Measurements from ENCODE around the gene NTM.

NTM gene

GRCh38 chr11:132078264-132079076 lies 708.1 kb downstream of the NTM start:
- no peak for ATAC-seq (replicated peaks; ENCODE audit: extremely low read depth, poor library complexity, severe bottlenecking)
- H3K9me3 Mint-ChIP-seq: no peaks in the 10 kb centered on the region
- no peaks in the 10 kb centered on the region for H3K36me3 Mint-ChIP-seq (ENCODE audit: insufficient read depth)
- H3K27me3 Mint-ChIP-seq: no peaks in the 10 kb centered on the region
- no peak overlapping the region for H3K27ac Mint-ChIP-seq (ENCODE audit: low read depth)
- H3K4me1 Mint-ChIP-seq: no peaks in the 10 kb centered on the region
- DNase-seq (ENCODE audit: low spot score in 2 of 2): no peak
- no peak overlapping the region for H3K4me3 Mint-ChIP-seq

DNA sequence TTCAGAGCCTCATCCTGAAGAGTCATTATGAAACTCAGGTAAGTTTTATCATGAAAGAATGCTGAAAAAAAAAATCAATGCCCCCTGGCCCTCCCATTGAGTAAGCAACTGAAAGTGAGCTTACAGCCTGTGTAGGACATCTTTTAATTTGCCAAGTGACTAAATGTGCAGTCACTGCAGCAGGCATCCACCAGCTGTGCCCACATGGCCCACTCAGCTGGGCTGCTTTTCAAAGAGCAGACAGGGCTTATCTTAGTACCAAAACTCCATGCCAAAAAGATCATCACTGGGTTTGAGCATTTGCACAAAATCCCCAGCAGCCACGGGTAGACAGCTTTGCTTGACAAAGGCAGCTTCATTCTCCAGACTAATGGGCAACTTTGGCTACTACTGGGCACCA lies 709.7 kb downstream of the NTM start:
- ATAC-seq (replicated peaks; ENCODE audit: extremely low read depth, poor library complexity, severe bottlenecking): no peak
- Mint-ChIP-seq H3K36me3 (ENCODE audit: insufficient read depth) (no peaks in the 10 kb centered on the region), H3K4me3 (no peak overlapping the region), H3K9me3 (no peaks in the 10 kb centered on the region), H3K27me3 (no peaks in the 10 kb centered on the region), H3K27ac (ENCODE audit: low read depth) (no peak overlapping the region), H3K4me1 (no peaks in the 10 kb centered on the region)
- DNase-seq (ENCODE audit: low spot score in 2 of 2): no peak

- Mint-ChIP-seq H3K36me3 (ENCODE audit: insufficient read depth) (no peaks in the 10 kb centered on the region), H3K27ac (ENCODE audit: low read depth) (no peak overlapping the region), H3K4me3 (no peak overlapping the region), H3K4me1 (no peaks in the 10 kb centered on the region), H3K27me3 (no peaks in the 10 kb centered on the region), H3K9me3 (peaks cover 5% of the 10 kb centered on the region)
- ATAC-seq (replicated peaks; ENCODE audit: extremely low read depth, poor library complexity, severe bottlenecking) (no peak), DNase-seq (ENCODE audit: low spot score in 2 of 2) (no peak)
Observed at GRCh38 chr11:132082566-132082965, 712.2 kb downstream of the NTM start.

- DNase-seq (ENCODE audit: low spot score in 2 of 2): no peak
- Mint-ChIP-seq H3K27ac (ENCODE audit: low read depth) (no peak overlapping the region), H3K4me3 (no peak overlapping the region), H3K36me3 (ENCODE audit: insufficient read depth) (no peaks in the 10 kb centered on the region), H3K27me3 (no peaks in the 10 kb centered on the region), H3K9me3 (peaks cover 9% of the 10 kb centered on the region), H3K4me1 (no peaks in the 10 kb centered on the region)
- ATAC-seq (replicated peaks; ENCODE audit: extremely low read depth, poor library complexity, severe bottlenecking): no peak
Observed at GRCh38 chr11:132084433-132084832, 714.0 kb downstream of the NTM start.

GRCh38 chr11:132087148-132087547 lies 716.7 kb downstream of the NTM start:
- no peaks in the 10 kb centered on the region for H3K36me3 Mint-ChIP-seq (ENCODE audit: insufficient read depth)
- no peaks in the 10 kb centered on the region for H3K4me1 Mint-ChIP-seq
- no peak overlapping the region for H3K4me3 Mint-ChIP-seq
- DNase-seq (ENCODE audit: low spot score in 2 of 2) (no peak), ATAC-seq (replicated peaks; ENCODE audit: extremely low read depth, poor library complexity, severe bottlenecking) (no peak)
- H3K9me3 Mint-ChIP-seq: peaks cover 20% of the 10 kb centered on the region
- no peaks in the 10 kb centered on the region for H3K27me3 Mint-ChIP-seq
- no peak overlapping the region for H3K27ac Mint-ChIP-seq (ENCODE audit: low read depth)

GRCh38 chr11:132088551-132088950 lies 718.1 kb downstream of the NTM start:
- H3K4me1 Mint-ChIP-seq: no peaks in the 10 kb centered on the region
- ATAC-seq (replicated peaks; ENCODE audit: extremely low read depth, poor library complexity, severe bottlenecking) (no peak), DNase-seq (ENCODE audit: low spot score in 2 of 2) (no peak)
- H3K4me3 Mint-ChIP-seq: no peak overlapping the region
- H3K9me3 Mint-ChIP-seq: peaks cover 24% of the 10 kb centered on the region
- H3K27ac Mint-ChIP-seq (ENCODE audit: low read depth): no peak overlapping the region
- no peaks in the 10 kb centered on the region for H3K36me3 Mint-ChIP-seq (ENCODE audit: insufficient read depth)
- H3K27me3 Mint-ChIP-seq: no peaks in the 10 kb centered on the region

DNA sequence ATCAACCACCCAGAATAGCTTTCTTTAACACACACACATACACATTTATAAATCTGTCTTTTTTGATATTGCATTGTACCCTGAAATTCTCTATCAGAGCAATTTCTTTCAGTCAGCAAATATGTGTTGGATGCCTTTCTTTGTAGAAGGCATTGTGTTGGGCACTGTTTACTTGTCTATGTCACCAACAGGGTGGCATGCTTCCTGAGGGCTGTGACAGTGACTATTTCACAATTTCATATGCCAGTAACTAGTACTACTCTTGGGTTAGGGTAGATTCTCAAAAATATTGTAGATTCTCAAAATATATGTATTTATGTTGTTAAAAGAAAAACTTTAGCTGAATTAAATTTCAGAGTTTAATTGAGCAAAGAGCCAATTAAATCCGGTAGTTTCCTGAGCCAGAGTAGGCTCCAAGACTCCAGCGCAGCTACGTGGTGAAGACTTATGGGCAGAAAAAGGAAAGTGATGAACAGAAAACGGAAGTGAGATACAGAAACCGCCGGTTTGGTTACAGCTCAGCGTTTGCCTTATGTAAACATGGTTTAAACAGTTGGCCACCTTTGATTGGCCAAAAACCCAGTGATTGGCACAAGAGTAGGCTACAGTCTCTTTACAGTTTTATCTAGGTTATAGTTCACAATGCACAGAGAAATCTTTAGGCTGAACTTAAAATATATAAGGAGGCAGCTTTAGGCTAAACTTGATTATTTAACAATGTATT lies 723.3 kb downstream of the NTM start:
- ATAC-seq (replicated peaks; ENCODE audit: extremely low read depth, poor library complexity, severe bottlenecking) (no peak), DNase-seq (ENCODE audit: low spot score in 2 of 2) (no peak)
- Mint-ChIP-seq H3K4me1 (no peaks in the 10 kb centered on the region), H3K4me3 (no peak overlapping the region), H3K36me3 (ENCODE audit: insufficient read depth) (no peaks in the 10 kb centered on the region), H3K27ac (ENCODE audit: low read depth) (no peak overlapping the region), H3K9me3 (peaks cover 20% of the 10 kb centered on the region), H3K27me3 (no peaks in the 10 kb centered on the region)

DNA sequence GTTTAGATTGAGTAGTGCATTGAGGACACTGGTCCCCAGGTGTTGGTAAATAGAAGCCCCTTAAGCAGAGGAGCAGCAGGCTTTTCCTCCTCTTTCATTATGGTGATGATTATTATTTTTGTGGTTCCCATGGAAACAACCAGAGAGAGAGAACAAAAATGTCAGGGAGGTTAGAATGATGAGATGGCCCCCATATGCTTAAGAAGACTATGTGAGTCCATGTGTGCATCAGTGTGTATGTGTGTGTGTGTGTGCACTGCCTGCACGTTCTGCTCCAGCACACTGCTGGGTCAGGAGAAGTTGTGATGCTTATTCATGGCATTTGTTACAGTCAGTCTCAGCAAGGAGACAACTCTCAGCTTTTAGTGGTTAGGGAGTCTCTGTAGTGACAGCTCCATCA lies 724.2 kb downstream of the NTM start:
- no peaks in the 10 kb centered on the region for H3K4me1 Mint-ChIP-seq
- H3K36me3 Mint-ChIP-seq (ENCODE audit: insufficient read depth): no peaks in the 10 kb centered on the region
- ATAC-seq (replicated peaks; ENCODE audit: extremely low read depth, poor library complexity, severe bottlenecking) (no peak), DNase-seq (ENCODE audit: low spot score in 2 of 2) (no peak)
- H3K4me3 Mint-ChIP-seq: no peak overlapping the region
- no peaks in the 10 kb centered on the region for H3K27me3 Mint-ChIP-seq
- H3K9me3 Mint-ChIP-seq: peaks cover 20% of the 10 kb centered on the region
- no peak overlapping the region for H3K27ac Mint-ChIP-seq (ENCODE audit: low read depth)

DNA sequence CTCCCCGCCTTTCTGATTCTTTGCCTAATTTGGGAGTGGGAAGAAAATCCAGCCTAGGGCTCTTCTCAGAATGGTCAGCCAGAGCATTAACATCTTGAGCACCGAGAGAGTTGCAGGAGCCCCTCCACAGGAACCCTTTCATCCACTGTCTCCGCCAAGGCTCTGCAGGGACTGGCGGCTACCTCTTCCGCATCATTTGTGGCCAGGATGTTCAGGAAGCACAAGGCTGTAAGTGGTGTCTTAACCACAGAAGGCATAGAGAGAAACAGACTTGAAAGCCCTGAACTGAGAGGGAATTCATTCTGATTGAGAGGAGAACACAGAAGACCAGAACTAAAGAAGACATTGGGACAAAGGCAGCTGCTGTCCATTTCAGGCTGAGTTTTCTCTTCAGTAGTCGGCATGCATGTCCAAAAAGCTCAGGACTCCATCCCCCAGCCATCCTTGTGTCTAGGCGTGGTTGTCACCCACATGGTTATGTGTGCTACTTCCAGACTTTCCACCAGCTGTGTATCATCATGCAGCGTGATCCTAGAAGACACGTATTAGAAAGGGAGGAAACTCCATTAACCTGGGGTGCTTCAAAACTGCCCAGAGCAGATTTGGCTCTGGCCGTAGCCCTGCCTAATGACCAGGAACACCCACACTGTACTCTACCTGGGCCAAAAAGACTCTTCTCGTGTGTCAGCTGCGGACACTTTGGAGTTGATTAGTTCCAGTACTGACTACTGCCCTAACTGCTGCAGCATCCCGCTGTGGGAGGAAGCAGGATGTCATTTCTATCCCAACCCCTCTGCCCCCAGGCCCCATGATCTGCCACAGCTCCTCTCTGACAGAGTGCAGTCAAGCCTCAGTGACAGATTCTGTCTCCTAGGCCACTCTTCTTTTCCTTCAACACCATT lies 725.1 kb downstream of the NTM start:
- Mint-ChIP-seq H3K4me1 (no peaks in the 10 kb centered on the region), H3K27me3 (no peaks in the 10 kb centered on the region), H3K36me3 (ENCODE audit: insufficient read depth) (no peaks in the 10 kb centered on the region), H3K27ac (ENCODE audit: low read depth) (no peak overlapping the region), H3K9me3 (peaks cover 17% of the 10 kb centered on the region), H3K4me3 (no peak overlapping the region)
- ATAC-seq (replicated peaks; ENCODE audit: extremely low read depth, poor library complexity, severe bottlenecking) (no peak), DNase-seq (ENCODE audit: low spot score in 2 of 2) (no peak)

GRCh38 chr11:132096132-132096825 lies 725.9 kb downstream of the NTM start:
- H3K4me3 Mint-ChIP-seq: no peak overlapping the region
- no peak for ATAC-seq (replicated peaks; ENCODE audit: extremely low read depth, poor library complexity, severe bottlenecking)
- no peaks in the 10 kb centered on the region for H3K27me3 Mint-ChIP-seq

DNA sequence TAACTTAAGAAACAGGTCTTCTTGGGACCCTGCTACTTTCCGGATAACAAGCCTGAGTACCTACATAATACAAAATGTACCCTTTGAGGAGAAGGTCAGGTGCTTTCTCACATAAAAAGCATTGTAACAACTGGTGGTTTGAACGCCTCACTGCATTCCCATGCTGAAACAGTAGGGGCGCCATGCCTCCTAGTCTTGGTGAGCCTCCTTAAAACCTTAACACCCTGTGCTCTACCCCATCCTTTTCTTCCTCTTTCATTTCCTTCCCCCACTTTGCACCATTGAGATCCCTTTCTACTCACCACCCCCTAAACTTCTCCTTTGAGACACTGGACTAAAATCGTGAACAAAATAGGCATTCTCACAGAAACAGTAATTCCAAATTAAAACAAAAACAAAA lies 729.3 kb downstream of the NTM start:
- no peak overlapping the region for H3K4me3 Mint-ChIP-seq
- H3K27me3 Mint-ChIP-seq: no peaks in the 10 kb centered on the region
- no peak for ATAC-seq (replicated peaks; ENCODE audit: extremely low read depth, poor library complexity, severe bottlenecking)
- no peaks in the 10 kb centered on the region for H3K36me3 Mint-ChIP-seq (ENCODE audit: insufficient read depth)
- no peak for DNase-seq (ENCODE audit: low spot score in 2 of 2)
- peaks cover 17% of the 10 kb centered on the region for H3K9me3 Mint-ChIP-seq
- H3K4me1 Mint-ChIP-seq: no peaks in the 10 kb centered on the region
- no peak overlapping the region for H3K27ac Mint-ChIP-seq (ENCODE audit: low read depth)

More at GRCh38 chr11:132096132-132096825, 725.9 kb downstream of the NTM start:
- no peak overlapping the region for H3K27ac Mint-ChIP-seq (ENCODE audit: low read depth)
- peaks cover 16% of the 10 kb centered on the region for H3K9me3 Mint-ChIP-seq
- H3K4me1 Mint-ChIP-seq: no peaks in the 10 kb centered on the region
- no peaks in the 10 kb centered on the region for H3K36me3 Mint-ChIP-seq (ENCODE audit: insufficient read depth)
- no peak for DNase-seq (ENCODE audit: low spot score in 2 of 2)

- Mint-ChIP-seq H3K27ac (ENCODE audit: low read depth) (no peak overlapping the region), H3K4me1 (no peaks in the 10 kb centered on the region), H3K9me3 (peaks cover 22% of the 10 kb centered on the region), H3K36me3 (ENCODE audit: insufficient read depth) (no peaks in the 10 kb centered on the region), H3K27me3 (no peaks in the 10 kb centered on the region), H3K4me3 (no peak overlapping the region)
- DNase-seq (ENCODE audit: low spot score in 2 of 2) (no peak), ATAC-seq (replicated peaks; ENCODE audit: extremely low read depth, poor library complexity, severe bottlenecking) (no peak)
Observed at GRCh38 chr11:132100583-132100982, 730.2 kb downstream of the NTM start.

All from central memory CD8-positive, alpha-beta T cell (primary cell).